ENCODE data around the gene PLA2R1. TPM values are rescaled to one million over a fixed set of nuclear protein-coding genes. Genes with fewer than 3 reads are reported as not detected.

Gene PLA2R1
- total RNA-seq, 1 experiment from 2014 or later, result 3.4 TPM

DNA sequence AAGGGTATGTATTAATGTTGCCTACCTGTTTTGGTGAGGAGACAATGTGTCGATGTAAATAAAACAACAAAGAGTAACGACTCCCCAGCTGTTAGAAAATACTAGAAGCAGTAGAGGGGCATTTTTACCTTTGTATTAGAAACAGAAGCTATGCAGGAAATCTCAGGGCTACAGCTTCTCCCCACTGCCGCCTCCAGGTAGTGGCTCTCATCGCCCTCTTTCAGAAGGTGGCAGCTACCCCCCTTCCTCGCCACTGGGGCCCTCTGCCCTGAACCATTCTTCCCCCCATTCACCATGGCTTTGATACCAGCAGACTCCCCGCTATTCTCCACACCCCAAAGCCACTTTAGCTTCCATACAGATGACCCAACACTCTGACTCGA is 6.7 kb downstream of the PLA2R1 start:
- no TSS peak for BruUV-seq (replicated peaks)
- Histone ChIP-seq H3K27me3 (ENCODE audit: low read length) (no peaks in the 10 kb centered on the region), H3K79me2 (ENCODE audit: low read length) (no peaks in the 10 kb centered on the region)

DNA sequence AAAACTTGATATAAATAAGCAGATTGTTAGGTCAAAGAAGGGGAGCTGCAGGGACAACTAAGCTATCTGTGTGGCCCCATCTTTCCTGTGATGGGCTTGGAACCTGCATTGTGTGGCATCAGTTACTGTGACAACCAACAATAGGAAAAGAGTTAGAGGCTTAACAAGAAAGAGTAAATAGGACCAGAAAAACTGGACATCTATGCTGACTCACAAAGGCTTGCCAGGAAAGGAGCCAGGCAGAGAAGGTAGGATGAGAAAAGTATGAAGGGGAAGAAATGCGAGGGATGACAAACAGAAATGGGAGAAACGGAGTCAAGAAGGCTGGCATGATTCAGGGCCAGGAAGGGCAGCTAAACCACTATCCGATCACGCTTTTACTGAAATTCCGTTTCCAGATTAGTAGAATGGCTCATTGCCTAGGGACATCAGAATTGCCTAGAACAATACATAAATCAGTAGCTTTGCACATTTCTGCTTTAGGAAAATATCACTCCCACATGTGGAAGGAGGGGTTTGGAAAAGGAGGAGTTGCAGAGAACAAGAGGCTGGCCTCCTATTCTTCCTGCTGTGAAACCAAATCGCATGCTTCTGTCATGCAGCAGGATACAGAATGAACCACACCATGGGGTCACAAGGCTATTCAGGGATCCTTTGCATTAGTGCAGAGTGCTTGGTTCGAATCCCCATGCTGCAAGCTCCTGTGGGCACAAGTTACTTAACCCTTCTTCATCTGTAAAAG is 7.3 kb downstream of the PLA2R1 start:
- CTCF ChIA-PET, result no interaction called here
- no peaks in the 10 kb centered on the region for H3F3A ChIP-seq (ENCODE audit: low read length, unreplicated experiment)
- peak; percentile 38; the same call in 1 of the 2 replicates for ATAC-seq

More for the DNA sequence above, 6.7 kb downstream of the PLA2R1 start:
- no peaks in the 10 kb centered on the region for H3F3A ChIP-seq (ENCODE audit: low read length, unreplicated experiment)
- no peaks in the 10 kb centered on the region for H3K9me3 ChIP-seq (ENCODE audit: low read length)
- TF ChIP-seq, protein P1, sequence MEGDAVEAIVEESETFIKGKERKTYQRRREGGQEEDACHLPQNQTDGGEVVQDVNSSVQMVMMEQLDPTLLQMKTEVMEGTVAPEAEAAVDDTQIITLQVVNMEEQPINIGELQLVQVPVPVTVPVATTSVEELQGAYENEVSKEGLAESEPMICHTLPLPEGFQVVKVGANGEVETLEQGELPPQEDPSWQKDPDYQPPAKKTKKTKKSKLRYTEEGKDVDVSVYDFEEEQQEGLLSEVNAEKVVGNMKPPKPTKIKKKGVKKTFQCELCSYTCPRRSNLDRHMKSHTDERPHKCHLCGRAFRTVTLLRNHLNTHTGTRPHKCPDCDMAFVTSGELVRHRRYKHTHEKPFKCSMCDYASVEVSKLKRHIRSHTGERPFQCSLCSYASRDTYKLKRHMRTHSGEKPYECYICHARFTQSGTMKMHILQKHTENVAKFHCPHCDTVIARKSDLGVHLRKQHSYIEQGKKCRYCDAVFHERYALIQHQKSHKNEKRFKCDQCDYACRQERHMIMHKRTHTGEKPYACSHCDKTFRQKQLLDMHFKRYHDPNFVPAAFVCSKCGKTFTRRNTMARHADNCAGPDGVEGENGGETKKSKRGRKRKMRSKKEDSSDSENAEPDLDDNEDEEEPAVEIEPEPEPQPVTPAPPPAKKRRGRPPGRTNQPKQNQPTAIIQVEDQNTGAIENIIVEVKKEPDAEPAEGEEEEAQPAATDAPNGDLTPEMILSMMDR (conservative IDR thresholded peaks at IDR 0.05; ENCODE audit: low read depth, low read length), result no peak
- no peak for TF ChIP-seq EZH2 (IDR thresholded peaks at IDR 0.05; ENCODE audit: low read length, unreplicated experiment)
- no peak for TF ChIP-seq EZH2phosphoT487 (IDR thresholded peaks at IDR 0.05; ENCODE audit: borderline replicate concordance, low read length)
- no peaks in the 10 kb centered on the region for H4K20me1 ChIP-seq (ENCODE audit: low read length)
- H3K9me2 ChIP-seq (replicated peaks; ENCODE audit: low read length), result no peaks in the 10 kb centered on the region
- no peak overlapping the region for H2AFZ ChIP-seq (ENCODE audit: low read length)
- H3K9ac ChIP-seq (ENCODE audit: low read length), result no peak overlapping the region
- DNase-seq (no peak), ATAC-seq (no peak)
- intact Hi-C loops (cut with micrococcal nuclease), result no loop called here
- no peaks in the 10 kb centered on the region for H3K36me3 ChIP-seq (ENCODE audit: low read depth, low read length)
- no peak overlapping the region for H3K4me3 ChIP-seq (ENCODE audit: low read length)
- CTCF ChIA-PET, result no interaction called here
- H3K4me2 ChIP-seq (ENCODE audit: low read length), result no peak overlapping the region
- H3K4me1 ChIP-seq (ENCODE audit: insufficient read depth, low read length), result no peaks in the 10 kb centered on the region
- POLR2A ChIA-PET (ENCODE audit: unreplicated experiment), result no interaction called here
- no peak overlapping the region for H3K27ac ChIP-seq (ENCODE audit: low read length)

DNA sequence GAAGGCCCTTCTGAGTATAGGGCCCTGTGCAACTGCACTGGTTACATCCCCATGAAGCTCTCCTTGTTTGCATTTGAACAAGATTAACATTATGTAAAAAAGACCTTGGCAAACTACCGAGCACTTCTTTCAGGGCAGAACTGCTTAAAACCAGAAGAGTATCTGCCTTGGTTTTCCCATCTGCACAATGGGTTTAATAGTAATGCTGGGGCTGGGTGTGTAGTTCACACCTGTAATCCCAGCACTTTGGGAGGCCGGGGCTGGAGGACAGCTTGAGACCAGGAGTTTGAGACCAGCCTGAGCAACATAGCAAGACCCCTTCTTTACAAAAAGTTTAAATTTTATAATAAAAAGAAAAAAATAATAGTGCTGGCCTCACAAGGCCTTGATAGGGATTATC is 8.5 kb downstream of the PLA2R1 start:
- no peaks in the 10 kb centered on the region for H3K27me3 ChIP-seq (ENCODE audit: low read length)
- H3K9me2 ChIP-seq (replicated peaks; ENCODE audit: low read length), result no peaks in the 10 kb centered on the region
- no peak overlapping the region for H3K4me3 ChIP-seq (ENCODE audit: low read length)
- H3K4me1 ChIP-seq (ENCODE audit: insufficient read depth, low read length), result no peaks in the 10 kb centered on the region
- no peak overlapping the region for H3K9ac ChIP-seq (ENCODE audit: low read length)
- no peak overlapping the region for H3K4me2 ChIP-seq (ENCODE audit: low read length)
- ChIA-PET CTCF (no interaction called here), POLR2A (ENCODE audit: unreplicated experiment) (no interaction called here)
- H3F3A ChIP-seq (ENCODE audit: low read length, unreplicated experiment), result no peaks in the 10 kb centered on the region
- H4K20me1 ChIP-seq (ENCODE audit: low read length), result no peaks in the 10 kb centered on the region
- no peaks in the 10 kb centered on the region for H3K79me2 ChIP-seq (ENCODE audit: low read length)
- TF ChIP-seq EZH2 (IDR thresholded peaks at IDR 0.05; ENCODE audit: low read length, unreplicated experiment), result no peak
- TF ChIP-seq EZH2phosphoT487 (IDR thresholded peaks at IDR 0.05; ENCODE audit: borderline replicate concordance, low read length), result no peak
- TF ChIP-seq, protein P1 (conservative IDR thresholded peaks at IDR 0.05; ENCODE audit: low read depth, low read length), result no peak
- H3K36me3 ChIP-seq (ENCODE audit: low read depth, low read length), result no peaks in the 10 kb centered on the region
- BruUV-seq (replicated peaks), result no TSS peak
- ATAC-seq (no peak), DNase-seq (no peak)
- H3K9me3 ChIP-seq (ENCODE audit: low read length), result no peaks in the 10 kb centered on the region
- no peak overlapping the region for H3K27ac ChIP-seq (ENCODE audit: low read length)
- intact Hi-C loops (cut with micrococcal nuclease), result no loop called here
- H2AFZ ChIP-seq (ENCODE audit: low read length), result no peak overlapping the region

More for the DNA sequence above, 7.3 kb downstream of the PLA2R1 start:
- no peak overlapping the region for H3K4me2 ChIP-seq (ENCODE audit: low read length)
- H2AFZ ChIP-seq (ENCODE audit: low read length), result no peak overlapping the region
- BruUV-seq (replicated peaks), result no TSS peak
- intact Hi-C loops (cut with micrococcal nuclease), result no loop called here
- no peak overlapping the region for H3K4me3 ChIP-seq (ENCODE audit: low read length)
- H3K79me2 ChIP-seq (ENCODE audit: low read length), result no peaks in the 10 kb centered on the region
- no peaks in the 10 kb centered on the region for H4K20me1 ChIP-seq (ENCODE audit: low read length)
- H3K27me3 ChIP-seq (ENCODE audit: low read length), result no peaks in the 10 kb centered on the region
- TF ChIP-seq, protein P1 (conservative IDR thresholded peaks at IDR 0.05; ENCODE audit: low read depth, low read length), result no peak
- no peak for TF ChIP-seq EZH2phosphoT487 (IDR thresholded peaks at IDR 0.05; ENCODE audit: borderline replicate concordance, low read length)
- H3K27ac ChIP-seq (ENCODE audit: low read length), result no peak overlapping the region
- peak; percentile 31 for DNase-seq
- H3K9me3 ChIP-seq (ENCODE audit: low read length), result no peaks in the 10 kb centered on the region
- POLR2A ChIA-PET (ENCODE audit: unreplicated experiment), result no interaction called here
- no peaks in the 10 kb centered on the region for H3K9me2 ChIP-seq (replicated peaks; ENCODE audit: low read length)
- no peaks in the 10 kb centered on the region for H3K36me3 ChIP-seq (ENCODE audit: low read depth, low read length)
- H3K9ac ChIP-seq (ENCODE audit: low read length), result no peak overlapping the region
- H3K4me1 ChIP-seq (ENCODE audit: insufficient read depth, low read length), result no peaks in the 10 kb centered on the region

Measured in PC-3 (cell line).